Activated CD4-positive, CD25-positive, alpha-beta regulatory T cell treated with anti-CD3 and anti-CD28 coated beads, Interleukin-2, amount 50 U/mL, for 16 hours (primary cell): Measurements from ENCODE around the gene CCR1.
"Not testable (repeated sequence)": the region's sequence is repeated elsewhere in the genome, so short reads cannot be mapped to it uniquely, and the experiment has no call there.

Source experiments
- DNase-seq: peaks from one replicate; pipeline ENCODE4 v3.0.0-alpha.2; 2020; ENCODE audit warnings: low read depth, low spot score

Gene CCR1

GRCh38 chr3:46212101-46212500, 4.0 kb upstream of the CCR1 start:
- no peak for DNase-seq

GRCh38 chr3:46209746-46210470, 1.8 kb upstream of the CCR1 start:
- DNase-seq: no peak

GRCh38 chr3:46209053-46209452, 940 bp upstream of the CCR1 start:
- no peak for DNase-seq

GRCh38 chr3:46207514-46207913, 599 bp downstream of the CCR1 start:
- not testable (repeated sequence) for DNase-seq

GRCh38 chr3:46206282-46207015, 1.7 kb downstream of the CCR1 start:
- DNase-seq: no peak

- DNase-seq: no peak
Measured at GRCh38 chr3:46205286-46205960, 2.7 kb downstream of the CCR1 start.

GRCh38 chr3:46203681-46204080, 4.4 kb downstream of the CCR1 start:
- no peak for DNase-seq

GRCh38 chr3:46202535-46202934, 5.6 kb downstream of the CCR1 start:
- DNase-seq: no peak

- no peak for DNase-seq
Measured at GRCh38 chr3:46200790-46201189, 7.3 kb downstream of the CCR1 start.

- no peak for DNase-seq
Measured at GRCh38 chr3:46200211-46200610, 7.9 kb downstream of the CCR1 start.

GRCh38 chr3:46196261-46196957, 11.7 kb downstream of the CCR1 start:
- DNase-seq: no peak

GRCh38 chr3:46194868-46195553, 13.1 kb downstream of the CCR1 start:
- DNase-seq: no peak

- no peak for DNase-seq
Measured at GRCh38 chr3:46193436-46193835, 14.7 kb downstream of the CCR1 start.

GRCh38 chr3:46192939-46193338, 15.2 kb downstream of the CCR1 start:
- DNase-seq: no peak

- DNase-seq: no peak
Measured at GRCh38 chr3:46191730-46192129, 16.4 kb downstream of the CCR1 start.

- DNase-seq: no peak
Measured at GRCh38 chr3:46188708-46189107, 19.4 kb downstream of the CCR1 start.

- DNase-seq: no peak
Measured at GRCh38 chr3:46187876-46188275, 20.2 kb downstream of the CCR1 start.

- no peak for DNase-seq
Measured at GRCh38 chr3:46187341-46187700, 20.8 kb downstream of the CCR1 start.

- no peak for DNase-seq
Measured at GRCh38 chr3:46186471-46187340, 21.4 kb downstream of the CCR1 start.

- no peak for DNase-seq
Measured at GRCh38 chr3:46184469-46184868, 23.6 kb downstream of the CCR1 start.

- DNase-seq: no peak
Measured at GRCh38 chr3:46183330-46183729, 24.8 kb downstream of the CCR1 start.
